ENCODE measurements around the gene CASP8.
A peak's percentile ranks its signal among the peaks of the same experiment; 100 is the strongest.
"Not testable (repeated sequence)": the region's sequence is repeated elsewhere in the genome, so short reads cannot be mapped to it uniquely, and the experiment has no call there.

CASP8 gene

GRCh38 chr2:201260302-201260800, at the start of gene CASP8:
Gene CASP8, plus strand, starts transcription at chr2:201260536. Its CDS starts 5,951 bp downstream, at chr2:201266487.
- DNase-seq: no peak

- no peak for DNase-seq
Measured at GRCh38 chr2:201215963-201216362, 44.4 kb upstream of the CASP8 start.

- no peak for DNase-seq
Measured at GRCh38 chr2:201216918-201217317, 43.4 kb upstream of the CASP8 start.

- DNase-seq: no peak
Measured at GRCh38 chr2:201218780-201219179, 41.6 kb upstream of the CASP8 start.

- DNase-seq: no peak
Measured at GRCh38 chr2:201219328-201220096, 40.8 kb upstream of the CASP8 start.

GRCh38 chr2:201220102-201220570, 40.2 kb upstream of the CASP8 start:
- DNase-seq: no peak

- DNase-seq: no peak
Measured at GRCh38 chr2:201223089-201224073, 37.0 kb upstream of the CASP8 start.

- no peak for DNase-seq
Measured at GRCh38 chr2:201228271-201228911, 31.9 kb upstream of the CASP8 start.

GRCh38 chr2:201228912-201229290, 31.4 kb upstream of the CASP8 start:
- DNase-seq: no peak

GRCh38 chr2:201231781-201232466, 28.4 kb upstream of the CASP8 start:
- DNase-seq: peak; percentile 73 to 92

GRCh38 chr2:201232467-201232815, 27.9 kb upstream of the CASP8 start:
- no peak for DNase-seq

GRCh38 chr2:201233192-201233811, 27.0 kb upstream of the CASP8 start:
- DNase-seq: peak in 1 of 2 experiments; percentile 8

GRCh38 chr2:201233812-201234662, 26.3 kb upstream of the CASP8 start:
- no peak for DNase-seq

GRCh38 chr2:201234663-201235135, 25.6 kb upstream of the CASP8 start:
- DNase-seq: no peak

- peak in 1 of 2 experiments; percentile 65 for DNase-seq
Measured at GRCh38 chr2:201235860-201236811, 24.2 kb upstream of the CASP8 start.

GRCh38 chr2:201237486-201238123, 22.7 kb upstream of the CASP8 start:
- DNase-seq: no peak

GRCh38 chr2:201239167-201239935, 21.0 kb upstream of the CASP8 start:
- not testable (repeated sequence) for DNase-seq

Measured in NCI-H524 (cell line).